Measurements from ENCODE around the gene PCDH9. TPM values are rescaled to one million over a fixed set of nuclear protein-coding genes. Genes with fewer than 3 reads are reported as not detected.
"Not testable (repeated sequence)": the region's sequence is repeated elsewhere in the genome, so short reads cannot be mapped to it uniquely, and the experiment has no call there.

Gene PCDH9
- polyA plus RNA-seq, 4 donors, result 0.27 to 1.1 (median 0.72) TPM; not detected in 1

- Histone ChIP-seq H3K27ac (ENCODE audit: low read depth in 1 of 3, low read length in 2 of 3) (no peak overlapping the region), H3K36me3 (ENCODE audit: control insufficient read depth in 3 of 3, insufficient read depth in 2 of 3, low read depth in 1 of 3, low read length in 3 of 3) (no peaks in the 10 kb centered on the region), H3K27me3 (ENCODE audit: control insufficient read depth in 3 of 3, insufficient read depth in 3 of 3, low read length in 3 of 3) (no peaks in the 10 kb centered on the region), H3K4me3 (ENCODE audit: low read depth in 1 of 3, low read length in 3 of 3) (no peak overlapping the region), H3K4me1 (ENCODE audit: control insufficient read depth in 3 of 3, insufficient read depth in 2 of 3, low read depth in 1 of 3, low read length in 2 of 3) (no peaks in the 10 kb centered on the region), H3K9me3 (ENCODE audit: control insufficient read depth in 2 of 2, insufficient read depth in 1 of 2, low read depth in 1 of 2, low read length in 1 of 2) (peaks cover 0 to 7% of the 10 kb centered on the region in 2 donors)
- no peak for DNase-seq
- 45 to 73% (median 47%) methylated on average over 1 of the region's 1 CpG for WGBS, 3 donors
- no peak for FAIRE-seq
Measured at GRCh38 chr13:66262330-66262729, 967.8 kb downstream of the PCDH9 start.

- not testable (repeated sequence) for FAIRE-seq; H3K36me3 ChIP-seq (ENCODE audit: control insufficient read depth in 3 of 3, insufficient read depth in 2 of 3, low read depth in 1 of 3, low read length in 3 of 3)
- 95 to 96% (median 96%) methylated on average over 17 of the region's 17 CpGs for WGBS, 3 donors
Measured at GRCh38 chr13:66259426-66259825, 970.7 kb downstream of the PCDH9 start.

More at GRCh38 chr13:66259426-66259825, 970.7 kb downstream of the PCDH9 start:
- not testable (repeated sequence) for H3K4me3 ChIP-seq (ENCODE audit: low read depth in 1 of 3, low read length in 3 of 3); H3K9me3 ChIP-seq (ENCODE audit: control insufficient read depth in 2 of 2, insufficient read depth in 1 of 2, low read depth in 1 of 2, low read length in 1 of 2); H3K27me3 ChIP-seq (ENCODE audit: control insufficient read depth in 3 of 3, insufficient read depth in 3 of 3, low read length in 3 of 3); H3K27ac ChIP-seq (ENCODE audit: low read depth in 1 of 3, low read length in 2 of 3); H3K4me1 ChIP-seq (ENCODE audit: control insufficient read depth in 3 of 3, insufficient read depth in 2 of 3, low read depth in 1 of 3, low read length in 2 of 3); DNase-seq

All from small intestine (tissue), 7 donors.